GM19043 (cell line): ENCODE results near the gene CNPY2.
"Not testable (repeated sequence)": the region's sequence is repeated elsewhere in the genome, so short reads cannot be mapped to it uniquely, and the experiment has no call there.

Experiments
- ATAC-seq: cut with Tn5 transposase; IDR thresholded peaks from one replicate; pipeline ENCODE4 v1.9.1; 2021; ENCODE audit warnings: low read depth; ENCODE audit not compliant: unreplicated experiment

The CNPY2 gene

GRCh38 chr12:56334490-56334793 lies 18.7 kb upstream of the CNPY2 start:
- no peak for ATAC-seq

GRCh38 chr12:56333679-56334489 lies 18.1 kb upstream of the CNPY2 start, which contains the start of gene PAN2:
Gene PAN2 (minus strand): TSS chr12:56334000. CDS start chr12:56333094, 906 bp downstream.
- peak; percentile 96 for ATAC-seq

DNA sequence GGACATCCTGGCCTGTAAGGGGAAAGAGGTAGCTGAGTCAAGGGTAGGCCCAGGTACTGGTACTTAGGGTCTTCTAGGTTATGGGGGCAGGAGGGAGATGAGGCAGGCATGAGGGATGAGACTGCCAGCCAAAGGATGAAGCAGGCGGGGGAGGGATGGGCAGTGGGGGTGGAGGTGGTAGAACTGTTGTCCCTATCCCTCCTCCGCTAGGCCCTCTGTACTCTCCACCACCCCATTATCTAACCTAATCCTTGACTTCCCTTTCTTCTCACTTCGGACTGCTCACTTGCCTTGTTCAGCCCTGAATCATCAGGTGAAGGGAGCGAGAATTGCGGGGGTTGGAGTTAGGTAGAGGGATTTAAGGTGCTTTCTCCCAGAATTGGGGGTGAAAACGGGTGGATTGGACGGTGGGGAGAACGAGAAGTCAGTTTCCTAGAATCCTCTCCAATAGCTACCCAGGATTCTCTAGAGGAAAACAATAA lies 17.4 kb upstream of the CNPY2 start:
- no peak for ATAC-seq

GRCh38 chr12:56332512-56333196 lies 16.9 kb upstream of the CNPY2 start:
- no peak for ATAC-seq

DNA sequence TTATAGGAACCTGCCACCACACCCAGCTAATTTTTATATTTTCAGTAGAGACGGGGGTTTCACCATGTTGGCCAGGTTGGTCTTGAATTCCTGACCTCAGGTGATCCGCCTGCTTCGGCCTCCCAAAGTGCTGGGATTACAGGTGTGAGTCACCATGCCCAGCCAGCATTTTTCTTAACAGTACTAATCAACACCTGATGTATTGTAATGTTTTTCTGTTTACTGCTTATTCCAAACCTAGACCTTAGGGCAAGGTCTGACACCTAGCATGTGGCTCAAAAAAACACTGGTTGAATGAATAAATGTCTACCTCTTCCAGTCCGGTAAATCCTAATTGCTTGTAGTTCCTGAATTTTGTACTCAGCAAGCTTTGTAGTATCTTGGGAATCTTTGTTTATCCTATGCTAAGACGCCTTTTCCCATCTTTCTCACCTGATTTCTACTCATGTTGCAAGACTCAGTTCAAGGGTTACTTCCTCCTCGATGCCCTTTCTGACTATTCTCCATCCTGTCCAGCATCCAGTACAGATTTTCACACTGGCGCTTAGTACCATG lies 15.2 kb upstream of the CNPY2 start:
- no peak for ATAC-seq

DNA sequence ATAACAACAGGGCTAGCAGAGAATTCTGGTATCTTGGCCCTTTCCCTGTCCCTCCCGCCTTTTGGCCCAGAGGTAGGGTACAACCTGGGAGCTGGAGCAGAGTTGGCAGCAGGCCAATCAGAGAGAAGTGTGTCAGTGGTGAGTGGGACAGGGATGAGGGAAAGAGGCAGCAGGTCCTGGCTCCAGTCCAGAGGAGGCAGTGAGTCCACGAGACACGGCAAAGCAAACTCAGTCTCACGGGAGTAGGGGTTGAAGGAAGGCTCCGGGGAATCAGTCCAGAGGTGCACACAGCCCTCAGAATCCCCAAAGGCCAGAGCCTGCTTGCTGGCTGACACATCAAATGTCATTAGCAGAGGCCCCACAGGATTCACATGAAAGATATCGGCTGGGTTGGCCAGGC lies 10.7 kb upstream of the CNPY2 start:
- ATAC-seq: no peak

DNA sequence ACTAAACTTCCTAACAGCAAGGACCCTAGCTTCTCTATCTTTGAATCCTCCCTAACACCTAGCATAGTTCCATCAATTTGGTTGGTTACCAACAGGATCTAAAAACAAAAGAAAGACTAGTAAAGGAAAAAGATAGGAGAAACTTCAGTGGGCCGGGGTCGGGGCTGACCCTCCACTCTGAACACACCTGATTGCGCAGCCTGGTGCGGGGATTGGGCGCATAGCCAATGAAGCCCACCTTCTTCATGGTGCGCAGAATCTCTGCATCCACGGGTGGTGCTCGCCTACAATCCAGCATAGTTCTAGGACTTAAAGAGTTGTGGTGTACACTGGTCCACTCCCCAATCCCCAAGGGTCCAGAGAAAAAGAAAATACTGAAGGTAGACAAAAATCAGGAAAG lies 10.3 kb upstream of the CNPY2 start:
- ATAC-seq: no peak

DNA sequence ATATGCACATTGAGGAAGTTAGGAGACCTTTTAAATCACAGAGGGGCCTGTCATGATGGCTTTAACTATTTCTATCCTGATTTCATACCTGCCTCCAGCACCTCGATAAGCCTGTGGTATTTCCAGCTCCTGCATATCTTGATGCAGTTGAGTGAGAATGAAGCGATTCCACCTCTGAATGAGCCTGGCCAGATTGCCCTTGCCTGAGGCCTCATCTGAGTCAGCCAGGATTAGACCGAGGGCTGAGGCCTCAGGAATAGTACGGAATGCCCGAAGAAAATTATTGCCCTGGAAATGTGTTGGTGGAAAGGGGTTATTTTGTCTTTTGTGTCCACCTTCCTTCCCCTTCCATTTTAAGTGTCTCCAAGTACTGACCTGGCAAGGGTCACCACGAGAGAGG lies 8.4 kb upstream of the CNPY2 start:
- ATAC-seq: no peak

DNA sequence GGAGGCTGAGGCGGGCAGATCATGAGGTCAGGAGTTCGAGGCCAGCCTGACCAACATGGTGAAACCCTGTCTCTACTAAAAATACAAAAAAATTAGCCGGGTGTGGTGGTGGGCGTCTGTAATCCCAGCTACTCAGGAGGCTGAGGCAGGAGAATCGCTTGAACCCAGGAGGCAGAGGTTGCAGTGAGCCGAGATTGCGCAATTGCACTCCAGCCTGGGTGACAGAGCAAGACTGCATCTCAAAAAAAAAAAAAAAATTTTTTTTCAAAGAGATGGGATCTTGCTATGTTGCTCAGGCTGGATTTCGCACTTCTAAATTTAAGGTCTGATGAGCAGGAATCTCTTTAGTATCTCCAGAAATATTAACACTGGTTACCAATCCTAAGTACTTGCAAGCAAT lies 5.8 kb upstream of the CNPY2 start:
- ATAC-seq: not testable (repeated sequence)

DNA sequence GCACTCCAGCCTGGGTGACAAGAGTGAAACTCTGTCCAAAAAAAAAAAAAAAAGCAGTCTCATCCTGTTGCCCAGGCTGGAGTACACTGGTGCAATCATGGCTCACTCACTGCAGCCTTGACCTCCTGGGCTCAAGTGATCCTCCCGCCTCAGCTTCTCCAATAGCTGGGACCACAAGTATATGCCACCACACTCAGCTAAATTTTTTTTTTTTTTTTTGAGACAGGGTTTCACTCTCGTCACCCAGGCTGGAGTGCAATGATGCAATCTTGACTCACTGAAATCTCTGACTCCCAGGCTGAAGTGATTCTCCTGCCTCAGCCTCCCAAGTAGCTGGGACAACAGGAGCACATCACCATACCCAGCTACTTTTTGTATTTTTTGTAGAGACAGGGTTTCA lies 5.2 kb upstream of the CNPY2 start:
- no peak for ATAC-seq

GRCh38 chr12:56317675-56318074 lies 1.9 kb upstream of the CNPY2 start:
- ATAC-seq: no peak

GRCh38 chr12:56315249-56315621 lies 553 bp downstream of the CNPY2 start:
- ATAC-seq: no peak

DNA sequence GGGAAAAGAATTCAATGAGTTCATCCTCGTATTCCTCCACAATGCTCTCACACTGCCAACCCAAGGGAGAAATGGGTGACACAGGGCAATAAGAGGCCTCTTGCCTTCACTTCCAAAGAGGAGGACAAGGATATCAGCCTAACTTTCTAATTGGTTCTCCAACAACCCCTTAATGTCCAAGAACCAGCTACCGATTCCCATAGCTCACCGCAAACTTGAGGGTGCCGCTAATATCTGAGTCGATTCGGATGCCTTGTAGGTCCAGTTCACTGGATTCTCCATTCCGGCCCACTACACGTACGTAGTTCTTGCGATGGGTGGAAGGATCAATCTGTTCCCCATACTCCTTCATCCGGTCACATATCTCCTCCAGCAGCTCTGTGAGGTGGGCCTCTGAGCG lies 4.8 kb downstream of the CNPY2 start:
- no peak for ATAC-seq

DNA sequence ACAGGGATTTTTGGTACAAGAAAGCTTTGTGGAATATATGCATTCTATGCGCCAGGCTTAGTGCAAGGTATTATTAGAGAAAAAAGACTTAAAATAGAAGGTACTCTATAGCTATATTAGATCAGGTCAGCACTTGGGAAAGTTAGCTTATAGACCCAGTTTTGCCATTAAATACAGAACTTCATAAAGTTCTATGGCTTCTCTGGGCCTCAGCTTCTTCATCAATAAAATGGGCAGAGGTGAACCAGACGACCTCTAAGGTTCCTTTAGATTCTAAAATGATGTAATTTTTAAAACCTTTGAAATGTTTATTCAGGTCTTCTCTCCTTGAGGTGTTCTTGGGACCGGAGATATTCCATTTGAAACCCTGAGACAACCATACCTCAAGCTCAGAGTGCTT lies 7.1 kb downstream of the CNPY2 start:
- ATAC-seq: no peak

DNA sequence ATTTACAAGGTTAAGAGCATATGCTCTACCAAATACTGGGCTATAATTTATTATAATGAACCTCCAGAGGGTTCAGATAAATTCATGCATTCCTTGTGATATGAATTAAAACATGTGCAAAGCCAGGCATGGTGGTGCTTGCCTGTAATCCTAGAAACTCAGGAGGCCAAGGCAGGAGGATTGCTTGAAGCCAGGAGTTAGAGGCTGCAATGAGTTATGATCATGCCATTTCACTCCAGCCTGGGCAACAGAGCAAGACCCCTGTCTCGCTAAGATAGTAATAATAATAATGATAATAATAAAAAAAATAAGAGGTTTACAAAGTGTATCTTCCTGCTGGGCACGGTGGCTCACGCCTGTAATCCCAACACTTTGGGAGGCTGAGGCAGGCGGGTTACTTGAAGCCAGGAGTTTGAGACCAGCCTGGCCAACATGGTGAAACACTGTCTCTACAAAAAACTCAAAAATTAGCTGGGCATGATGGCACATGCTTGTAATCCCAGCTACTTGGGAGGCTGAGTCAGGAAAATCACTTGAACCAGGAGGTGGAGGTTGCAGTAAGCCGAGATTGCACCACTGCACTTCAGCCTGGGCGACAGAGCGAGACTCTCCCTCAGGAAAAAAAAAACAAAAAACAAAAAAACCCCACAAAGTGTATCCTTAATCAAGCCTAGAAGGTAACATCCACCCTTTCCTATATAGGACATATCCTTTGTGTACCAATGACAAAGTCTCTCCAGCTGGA lies 8.4 kb downstream of the CNPY2 start:
- no peak for ATAC-seq

DNA sequence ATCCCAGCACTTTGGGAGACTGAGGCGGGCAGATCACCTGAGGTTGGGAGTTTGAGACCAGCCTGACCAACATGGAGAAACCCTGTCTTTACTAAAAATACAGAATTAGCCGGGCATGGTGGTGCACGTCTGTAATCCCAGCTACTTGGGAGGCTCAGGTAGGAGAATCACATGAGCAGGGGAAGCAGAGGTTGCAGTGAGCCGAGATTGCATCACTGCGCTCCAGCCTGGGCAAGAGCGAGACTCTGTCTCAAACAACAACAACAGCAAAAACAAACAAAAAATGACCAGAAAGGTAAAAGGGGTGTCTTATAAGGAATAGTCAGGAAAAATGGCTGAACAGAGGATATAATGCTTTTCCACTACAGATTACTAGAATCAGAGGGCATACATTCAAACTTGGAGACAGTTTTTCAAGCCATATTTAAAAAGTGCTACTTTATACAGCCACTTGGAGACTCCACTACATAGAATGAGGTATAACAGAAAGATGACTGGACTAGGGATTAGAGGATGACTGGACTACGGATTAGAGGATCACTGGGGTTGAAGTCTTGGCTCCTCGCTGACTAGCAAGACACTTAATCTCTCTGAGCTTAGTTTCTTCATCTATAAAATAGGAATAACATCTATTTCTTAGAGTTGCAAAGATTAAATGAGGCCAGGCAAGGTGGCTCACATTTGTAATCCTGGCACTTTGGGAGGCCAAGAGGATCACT lies 10.8 kb downstream of the CNPY2 start:
- no peak for ATAC-seq

- no peak for ATAC-seq
These were observed 11.5 kb downstream of the CNPY2 start for GRCh38 chr12:56304276-56304675.

GRCh38 chr12:56300644-56301464 lies 14.9 kb downstream of the CNPY2 start:
- ATAC-seq: no peak

DNA sequence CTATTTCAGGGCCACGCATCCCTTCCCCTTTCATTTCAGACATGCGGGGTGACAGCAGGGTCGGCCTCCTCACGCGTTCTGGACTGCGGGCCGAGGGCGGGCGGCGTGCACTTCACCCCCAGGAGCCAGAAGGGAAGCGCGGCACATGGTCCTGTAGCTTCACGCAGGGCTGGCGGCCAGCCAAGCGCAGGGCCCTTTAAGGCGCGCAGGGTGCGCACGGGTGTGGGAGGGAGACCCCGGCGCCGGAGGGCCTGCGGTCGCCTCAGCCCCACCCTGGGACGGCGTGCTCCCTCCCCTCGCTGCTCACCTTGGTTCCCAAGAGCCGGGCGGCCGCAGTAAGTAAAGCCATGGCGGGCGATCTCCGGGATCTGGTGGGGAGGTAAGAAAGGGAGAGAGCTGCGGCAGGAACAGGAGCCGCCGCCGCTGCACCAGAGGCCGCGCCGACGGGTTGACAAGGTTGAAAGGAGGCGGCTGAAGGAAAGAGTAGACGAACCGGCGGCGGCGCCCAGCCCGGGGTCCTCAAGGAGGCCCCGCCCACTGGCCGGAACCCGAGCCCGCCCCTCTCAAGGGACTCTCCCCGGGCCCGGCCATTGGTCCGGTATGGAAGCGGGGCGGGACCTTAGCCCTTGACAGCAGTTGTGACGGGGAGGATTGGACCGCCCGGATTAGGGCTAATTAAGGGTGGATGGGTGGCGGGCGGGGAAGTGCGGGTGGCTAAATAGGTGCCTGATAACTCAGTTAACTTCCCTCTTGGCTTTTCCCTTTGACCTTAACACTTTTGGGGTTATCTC lies 15.7 kb downstream of the CNPY2 start, which contains the start of gene CS:
TSS of gene CS (minus strand) at position 478 of the 791 bp plus-strand sequence. CDS start at position 349, 129 bp downstream.
- peak; percentile 95 for ATAC-seq
